ENCODE data around the gene PSMG3. TPM values are rescaled to one million over a fixed set of nuclear protein-coding genes. Genes with fewer than 3 reads are reported as not detected.
"Not testable (repeated sequence)": the region's sequence is repeated elsewhere in the genome, so short reads cannot be mapped to it uniquely, and the experiment has no call there.

The PSMG3 gene
- total RNA-seq, 1 donor from 2014 or later = 19.3 TPM

GRCh38 chr7:1529383-1530116 is 40.3 kb downstream of the PSMG3 start:
- Histone ChIP-seq H3K9ac (ENCODE audit: low read depth in 1 of 3, low read length in 3 of 3) (peak overlapping the region in 1 of 3 donors; percentile 54), H3K4me1 (ENCODE audit: control insufficient read depth in 3 of 3, insufficient read depth in 3 of 3, low read length in 3 of 3) (peaks cover 33 to 38% (median 35%) of the 10 kb centered on the region in 3 donors), H3K36me3 (ENCODE audit: control insufficient read depth in 3 of 3, insufficient read depth in 3 of 3, low read length in 3 of 3) (no peaks in the 10 kb centered on the region), H3K9me3 (ENCODE audit: control insufficient read depth in 3 of 3, low read length in 3 of 3) (no peaks in the 10 kb centered on the region), H3K27me3 (ENCODE audit: control insufficient read depth in 3 of 3, insufficient read depth in 3 of 3, low read length in 3 of 3) (no peaks in the 10 kb centered on the region), H3K27ac (ENCODE audit: low read depth, low read length) (no peak overlapping the region), H3K4me3 (ENCODE audit: low read length in 3 of 3) (no peak overlapping the region)

- Histone ChIP-seq H3K27ac (ENCODE audit: low read depth, low read length) (no peak overlapping the region), H3K9ac (ENCODE audit: low read depth in 1 of 3, low read length in 3 of 3) (peak overlapping the region in 1 of 3 donors; percentile 25), H3K4me3 (ENCODE audit: low read length in 3 of 3) (peak overlapping the region in 1 of 3 donors; percentile 17), H3K27me3 (ENCODE audit: control insufficient read depth in 3 of 3, insufficient read depth in 3 of 3, low read length in 3 of 3) (peaks cover 0 to 6% (median 0%) of the 10 kb centered on the region in 3 donors), H3K4me1 (ENCODE audit: control insufficient read depth in 3 of 3, insufficient read depth in 3 of 3, low read length in 3 of 3) (peaks cover under 1 to 6% (median 4%) of the 10 kb centered on the region in 3 donors), H3K36me3 (ENCODE audit: control insufficient read depth in 3 of 3, insufficient read depth in 3 of 3, low read length in 3 of 3) (no peaks in the 10 kb centered on the region), H3K9me3 (ENCODE audit: control insufficient read depth in 3 of 3, low read length in 3 of 3) (no peaks in the 10 kb centered on the region)
These were observed 43.5 kb downstream of the PSMG3 start for GRCh38 chr7:1526271-1526754.

- Histone ChIP-seq H3K27me3 (ENCODE audit: control insufficient read depth in 3 of 3, insufficient read depth in 3 of 3, low read length in 3 of 3) (peaks cover 0 to 6% (median 0%) of the 10 kb centered on the region in 3 donors), H3K27ac (ENCODE audit: low read depth, low read length) (no peak overlapping the region), H3K9me3 (ENCODE audit: control insufficient read depth in 3 of 3, low read length in 3 of 3) (no peaks in the 10 kb centered on the region), H3K36me3 (ENCODE audit: control insufficient read depth in 3 of 3, insufficient read depth in 3 of 3, low read length in 3 of 3) (no peaks in the 10 kb centered on the region), H3K4me3 (ENCODE audit: low read length in 3 of 3) (no peak overlapping the region), H3K4me1 (ENCODE audit: control insufficient read depth in 3 of 3, insufficient read depth in 3 of 3, low read length in 3 of 3) (peaks cover 0 to 4% (median 3%) of the 10 kb centered on the region in 3 donors), H3K9ac (ENCODE audit: low read depth in 1 of 3, low read length in 3 of 3) (no peak overlapping the region)
These were observed 44.4 kb downstream of the PSMG3 start for GRCh38 chr7:1525409-1525808.

- H3K4me1 ChIP-seq (ENCODE audit: control insufficient read depth in 3 of 3, insufficient read depth in 3 of 3, low read length in 3 of 3) = no peaks in the 10 kb centered on the region
- H3K27ac ChIP-seq (ENCODE audit: low read depth, low read length) = no peak overlapping the region
- H3K9me3 ChIP-seq (ENCODE audit: control insufficient read depth in 3 of 3, low read length in 3 of 3) = no peaks in the 10 kb centered on the region
- H3K9ac ChIP-seq (ENCODE audit: low read depth in 1 of 3, low read length in 3 of 3) = no peak overlapping the region
- H3K4me3 ChIP-seq (ENCODE audit: low read length in 3 of 3) = no peak overlapping the region
- H3K27me3 ChIP-seq (ENCODE audit: control insufficient read depth in 3 of 3, insufficient read depth in 3 of 3, low read length in 3 of 3) = peaks cover 0 to 6% (median 0%) of the 10 kb centered on the region in 3 donors
- no peaks in the 10 kb centered on the region for H3K36me3 ChIP-seq (ENCODE audit: control insufficient read depth in 3 of 3, insufficient read depth in 3 of 3, low read length in 3 of 3)
These were observed 46.0 kb downstream of the PSMG3 start for GRCh38 chr7:1523844-1524243.

- no peaks in the 10 kb centered on the region for H3K4me1 ChIP-seq (ENCODE audit: control insufficient read depth in 3 of 3, insufficient read depth in 3 of 3, low read length in 3 of 3)
- H3K4me3 ChIP-seq (ENCODE audit: low read length in 3 of 3) = no peak overlapping the region
- peaks cover 0 to 6% (median 0%) of the 10 kb centered on the region in 3 donors for H3K27me3 ChIP-seq (ENCODE audit: control insufficient read depth in 3 of 3, insufficient read depth in 3 of 3, low read length in 3 of 3)
- no peaks in the 10 kb centered on the region for H3K36me3 ChIP-seq (ENCODE audit: control insufficient read depth in 3 of 3, insufficient read depth in 3 of 3, low read length in 3 of 3)
- H3K9me3 ChIP-seq (ENCODE audit: control insufficient read depth in 3 of 3, low read length in 3 of 3) = no peaks in the 10 kb centered on the region
- H3K27ac ChIP-seq (ENCODE audit: low read depth, low read length) = no peak overlapping the region
- H3K9ac ChIP-seq (ENCODE audit: low read depth in 1 of 3, low read length in 3 of 3) = no peak overlapping the region
These were observed 46.6 kb downstream of the PSMG3 start for GRCh38 chr7:1523208-1523607.

- no peaks in the 10 kb centered on the region for H3K36me3 ChIP-seq (ENCODE audit: control insufficient read depth in 3 of 3, insufficient read depth in 3 of 3, low read length in 3 of 3)
- peaks cover 0 to 6% (median 0%) of the 10 kb centered on the region in 3 donors for H3K27me3 ChIP-seq (ENCODE audit: control insufficient read depth in 3 of 3, insufficient read depth in 3 of 3, low read length in 3 of 3)
- no peak overlapping the region for H3K4me3 ChIP-seq (ENCODE audit: low read length in 3 of 3)
- no peak overlapping the region for H3K27ac ChIP-seq (ENCODE audit: low read depth, low read length)
- no peaks in the 10 kb centered on the region for H3K9me3 ChIP-seq (ENCODE audit: control insufficient read depth in 3 of 3, low read length in 3 of 3)
- H3K9ac ChIP-seq (ENCODE audit: low read depth in 1 of 3, low read length in 3 of 3) = no peak overlapping the region
- H3K4me1 ChIP-seq (ENCODE audit: control insufficient read depth in 3 of 3, insufficient read depth in 3 of 3, low read length in 3 of 3) = no peaks in the 10 kb centered on the region
These were observed 48.4 kb downstream of the PSMG3 start for GRCh38 chr7:1521456-1521855.

- no peaks in the 10 kb centered on the region for H3K4me1 ChIP-seq (ENCODE audit: control insufficient read depth in 3 of 3, insufficient read depth in 3 of 3, low read length in 3 of 3)
- H3K9me3 ChIP-seq (ENCODE audit: control insufficient read depth in 3 of 3, low read length in 3 of 3) = no peaks in the 10 kb centered on the region
- H3K36me3 ChIP-seq (ENCODE audit: control insufficient read depth in 3 of 3, insufficient read depth in 3 of 3, low read length in 3 of 3) = no peaks in the 10 kb centered on the region
- no peak overlapping the region for H3K27ac ChIP-seq (ENCODE audit: low read depth, low read length)
- peaks cover 0 to 6% (median 0%) of the 10 kb centered on the region in 3 donors for H3K27me3 ChIP-seq (ENCODE audit: control insufficient read depth in 3 of 3, insufficient read depth in 3 of 3, low read length in 3 of 3)
- H3K9ac ChIP-seq (ENCODE audit: low read depth in 1 of 3, low read length in 3 of 3) = no peak overlapping the region
- H3K4me3 ChIP-seq (ENCODE audit: low read length in 3 of 3) = no peak overlapping the region
These were observed 49.1 kb downstream of the PSMG3 start for GRCh38 chr7:1520539-1521234.

- H3K36me3 ChIP-seq (ENCODE audit: control insufficient read depth in 3 of 3, insufficient read depth in 3 of 3, low read length in 3 of 3); H3K9ac ChIP-seq (ENCODE audit: low read depth in 1 of 3, low read length in 3 of 3); H3K4me1 ChIP-seq (ENCODE audit: control insufficient read depth in 3 of 3, insufficient read depth in 3 of 3, low read length in 3 of 3); H3K9me3 ChIP-seq (ENCODE audit: control insufficient read depth in 3 of 3, low read length in 3 of 3); H3K27me3 ChIP-seq (ENCODE audit: control insufficient read depth in 3 of 3, insufficient read depth in 3 of 3, low read length in 3 of 3); H3K27ac ChIP-seq (ENCODE audit: low read depth, low read length); H3K4me3 ChIP-seq (ENCODE audit: low read length in 3 of 3): not testable (repeated sequence)
These were observed 50.4 kb downstream of the PSMG3 start for GRCh38 chr7:1519322-1519922.

Data from skeletal muscle tissue (tissue), 4 donors.